ENCODE data around the gene UTS2R. TPM values are rescaled to one million over a fixed set of nuclear protein-coding genes. Genes with fewer than 3 reads are reported as not detected.
"Not testable (repeated sequence)": the region's sequence is repeated elsewhere in the genome, so short reads cannot be mapped to it uniquely, and the experiment has no call there.

UTS2R gene
- total and polyA plus RNA-seq, 7 donors = 0.10 to 3.8 (median 0.70) TPM; not detected in 3

DNA sequence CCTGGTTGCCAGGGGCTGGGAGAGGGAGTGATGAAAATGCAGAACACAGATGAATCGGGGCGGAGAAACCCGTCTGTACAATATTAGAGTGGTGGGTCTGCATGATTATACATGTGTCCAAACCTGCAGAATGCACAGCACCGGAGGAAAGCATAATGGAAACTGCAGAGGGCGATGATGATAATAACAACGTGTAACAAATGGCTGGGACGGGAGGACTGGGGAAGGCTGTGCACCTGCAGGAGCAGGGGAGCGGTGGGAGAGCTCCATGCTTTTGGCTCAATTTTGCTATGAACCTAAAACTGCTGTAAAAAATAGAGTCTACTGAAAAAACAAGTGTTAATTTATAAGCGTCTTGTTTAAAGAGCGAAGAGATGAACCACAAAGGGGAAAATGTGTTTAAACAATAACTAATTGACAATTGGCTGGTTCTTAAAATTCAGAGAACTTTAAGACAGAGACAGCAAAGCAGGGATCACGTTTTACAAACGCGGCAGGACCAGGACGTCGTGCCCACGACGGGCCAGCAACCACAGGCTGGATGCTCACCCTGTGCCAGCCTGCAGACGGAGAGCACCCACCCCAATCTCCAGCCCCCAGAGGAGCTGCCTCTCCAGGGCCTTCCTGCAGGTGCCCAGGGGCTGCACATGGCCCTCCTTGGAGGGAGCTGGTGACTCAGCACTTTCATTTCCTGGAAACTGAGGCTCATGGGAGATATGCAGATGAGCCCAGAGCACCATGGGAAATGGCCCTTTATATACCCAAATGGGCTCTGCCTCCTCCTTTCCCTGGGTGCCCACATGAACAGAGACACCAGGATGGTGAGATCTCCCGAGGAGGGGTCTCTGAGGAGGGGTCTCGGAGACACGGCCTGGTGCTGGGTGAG lies 12.9 kb upstream of the UTS2R start, which contains the start of gene TEX19:
TEX19 (plus strand) TSS at position 783 of the 886 bp plus-strand sequence. CDS start 2,904 bp downstream, outside the sequence.
- no peak for DNase-seq
- TF ChIP-seq, protein P1, sequence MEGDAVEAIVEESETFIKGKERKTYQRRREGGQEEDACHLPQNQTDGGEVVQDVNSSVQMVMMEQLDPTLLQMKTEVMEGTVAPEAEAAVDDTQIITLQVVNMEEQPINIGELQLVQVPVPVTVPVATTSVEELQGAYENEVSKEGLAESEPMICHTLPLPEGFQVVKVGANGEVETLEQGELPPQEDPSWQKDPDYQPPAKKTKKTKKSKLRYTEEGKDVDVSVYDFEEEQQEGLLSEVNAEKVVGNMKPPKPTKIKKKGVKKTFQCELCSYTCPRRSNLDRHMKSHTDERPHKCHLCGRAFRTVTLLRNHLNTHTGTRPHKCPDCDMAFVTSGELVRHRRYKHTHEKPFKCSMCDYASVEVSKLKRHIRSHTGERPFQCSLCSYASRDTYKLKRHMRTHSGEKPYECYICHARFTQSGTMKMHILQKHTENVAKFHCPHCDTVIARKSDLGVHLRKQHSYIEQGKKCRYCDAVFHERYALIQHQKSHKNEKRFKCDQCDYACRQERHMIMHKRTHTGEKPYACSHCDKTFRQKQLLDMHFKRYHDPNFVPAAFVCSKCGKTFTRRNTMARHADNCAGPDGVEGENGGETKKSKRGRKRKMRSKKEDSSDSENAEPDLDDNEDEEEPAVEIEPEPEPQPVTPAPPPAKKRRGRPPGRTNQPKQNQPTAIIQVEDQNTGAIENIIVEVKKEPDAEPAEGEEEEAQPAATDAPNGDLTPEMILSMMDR (IDR thresholded peaks at IDR 0.05) = no peak
- WGBS, 3 donors = 56 to 65% (median 65%) methylated on average over 21 of the region's 21 CpGs
- Histone ChIP-seq H3K9me3 (no peaks in the 10 kb centered on the region), H3K36me3 (ENCODE audit: insufficient read depth in 1 of 2, low read depth in 1 of 2) (no peaks in the 10 kb centered on the region), H3K27me3 (ENCODE audit: insufficient read depth in 3 of 3, low read length in 2 of 3) (peaks cover 3 to 23% (median 4%) of the 10 kb centered on the region in 3 donors), H3K27ac (no peak within 1 kb of the TSS), H3K4me1 (no peaks in the 10 kb centered on the region), H3K4me3 (peak within 1 kb of the TSS; percentile 7)
- no peak for ATAC-seq
- intact Hi-C loops (cut with DNase I) = loop anchor here in 1 of 2 donors (10.0 kb wide), 1 partner anchor 196 kb away; no protein-coding TSS in a partner anchor

DNA sequence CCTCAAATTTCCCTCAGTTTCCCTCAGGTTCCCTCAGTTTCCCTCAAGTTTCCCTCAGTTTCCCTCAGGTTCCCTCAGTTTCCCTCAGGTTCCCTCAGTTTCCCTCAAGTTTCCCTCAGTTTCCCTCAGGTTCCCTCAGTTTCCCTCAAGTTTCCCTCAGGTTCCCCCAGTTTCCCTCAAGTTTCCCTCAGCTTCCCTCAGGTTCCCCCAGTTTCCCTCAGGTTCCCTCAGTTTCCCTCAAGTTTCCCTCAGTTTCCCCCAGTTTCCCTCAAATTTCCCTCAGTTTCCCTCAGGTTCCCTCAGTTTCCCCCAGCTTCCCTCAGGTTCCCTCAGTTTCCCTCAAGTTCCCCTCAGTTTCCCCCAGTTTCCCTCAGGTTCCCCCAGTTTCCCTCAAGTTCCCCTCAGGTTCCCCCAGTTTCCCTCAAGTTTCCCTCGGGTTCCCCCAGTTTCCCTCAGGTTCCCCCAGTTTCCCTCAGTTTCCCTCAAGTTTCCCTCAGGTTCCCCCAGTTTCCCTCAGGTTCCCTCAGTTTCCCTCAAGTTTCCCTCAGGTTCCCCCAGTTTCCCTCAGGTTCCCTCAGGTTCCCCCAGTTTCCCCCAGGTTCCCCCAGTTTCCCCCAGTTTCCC lies 12.0 kb upstream of the UTS2R start:
- H3K27ac ChIP-seq; H3K36me3 ChIP-seq (ENCODE audit: insufficient read depth in 1 of 2, low read depth in 1 of 2); ATAC-seq; H3K4me1 ChIP-seq; H3K4me3 ChIP-seq; DNase-seq; H3K9me3 ChIP-seq: not testable (repeated sequence)
- WGBS, 3 donors = 69 to 93% (median 91%) methylated on average over 1 of the region's 1 CpG
- H3K27me3 ChIP-seq (ENCODE audit: insufficient read depth in 3 of 3, low read length in 2 of 3) = peaks cover 1 to 23% (median 4%) of the 10 kb centered on the region in 3 donors
- intact Hi-C loops (cut with DNase I) = loop anchor here in 1 of 2 donors (10.0 kb wide), 1 partner anchor 195 kb away; no protein-coding TSS in a partner anchor

DNA sequence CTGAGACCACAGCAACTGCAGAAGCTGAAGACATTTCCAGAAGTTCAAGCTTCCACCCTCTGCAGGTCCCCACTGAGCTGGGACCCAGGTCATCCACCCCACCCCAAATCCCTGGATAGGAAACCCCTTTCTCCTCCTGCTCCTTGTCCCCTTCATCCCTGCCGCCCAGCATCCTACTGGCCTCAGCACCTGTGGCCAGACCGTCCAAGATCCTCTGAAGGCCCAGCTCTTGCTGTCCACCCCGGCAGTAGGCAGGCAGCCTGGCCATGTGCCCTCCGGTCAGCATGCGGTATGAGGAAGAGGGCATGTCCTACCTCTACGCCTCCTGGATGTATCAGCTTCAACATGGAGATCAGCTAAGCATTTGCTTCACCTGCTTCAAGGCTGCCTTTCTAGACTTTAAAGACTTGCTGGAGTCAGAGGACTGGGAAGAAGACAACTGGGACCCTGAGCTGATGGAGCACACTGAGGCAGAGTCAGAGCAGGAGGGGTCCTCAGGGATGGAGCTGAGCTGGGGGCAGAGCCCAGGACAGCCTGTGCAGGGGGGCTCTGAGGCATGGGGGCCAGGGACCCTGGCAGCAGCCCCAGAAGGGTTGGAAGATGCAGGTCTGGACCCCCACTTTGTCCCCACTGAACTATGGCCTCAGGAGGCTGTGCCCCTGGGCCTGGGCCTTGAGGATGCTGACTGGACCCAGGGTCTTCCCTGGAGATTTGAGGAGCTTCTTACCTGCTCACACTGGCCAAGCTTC lies 9.5 kb upstream of the UTS2R start:
- Histone ChIP-seq H3K36me3 (ENCODE audit: insufficient read depth in 1 of 2, low read depth in 1 of 2) (no peaks in the 10 kb centered on the region), H3K4me3 (no peak overlapping the region), H3K4me1 (no peaks in the 10 kb centered on the region), H3K9me3 (no peaks in the 10 kb centered on the region), H3K27ac (no peak overlapping the region), H3K27me3 (ENCODE audit: insufficient read depth in 3 of 3, low read length in 2 of 3) (peaks cover 2 to 9% (median 4%) of the 10 kb centered on the region in 3 donors)
- DNase-seq = peak in 1 of 2 donors; percentile 48
- TF ChIP-seq, protein P1 (IDR thresholded peaks at IDR 0.05) = no peak
- WGBS, 3 donors = 89 to 94% (median 92%) methylated on average over 6 of the region's 6 CpGs
- intact Hi-C loops (cut with DNase I) = no loop called here
- ATAC-seq = no peak

DNA sequence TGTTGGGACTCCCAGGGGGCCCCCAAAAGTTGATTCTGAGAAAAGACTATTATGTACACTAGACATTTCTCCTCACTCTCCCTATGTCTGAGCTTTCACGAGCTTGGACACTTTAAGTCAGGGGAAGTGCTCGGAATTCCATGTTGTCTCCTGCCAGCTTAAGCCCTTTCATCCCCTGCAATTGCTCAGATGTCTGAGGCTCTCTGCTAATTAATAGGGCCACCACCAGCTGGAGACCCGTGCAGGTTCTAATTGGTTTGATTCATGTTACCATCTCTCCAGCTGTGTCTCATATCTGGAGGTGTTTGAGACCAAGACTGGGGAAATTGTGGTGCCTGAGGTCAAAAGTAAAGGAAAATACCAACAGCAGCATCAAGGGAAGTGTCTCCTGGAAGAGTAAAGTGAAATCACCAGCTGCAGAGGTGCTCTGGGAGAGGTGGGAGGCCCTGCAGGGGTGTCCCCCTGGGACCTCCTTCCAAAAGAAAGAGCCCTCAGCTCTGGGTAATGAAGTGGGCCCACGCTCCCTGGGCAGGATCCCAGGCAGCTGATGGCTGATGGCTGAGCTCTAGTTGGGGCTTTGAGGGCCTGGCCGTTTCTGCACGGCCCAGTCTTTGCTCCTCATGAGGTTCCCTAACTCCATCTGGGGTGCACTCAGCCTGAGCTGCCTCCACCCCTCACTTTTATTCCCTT lies 5.8 kb upstream of the UTS2R start:
- intact Hi-C loops (cut with DNase I) = no loop called here
- no peak overlapping the region for H3K27ac ChIP-seq
- ATAC-seq (no peak), DNase-seq (no peak)
- H3K9me3 ChIP-seq = no peaks in the 10 kb centered on the region
- H3K27me3 ChIP-seq (ENCODE audit: insufficient read depth in 3 of 3, low read length in 2 of 3) = peaks cover 0 to 27% (median 7%) of the 10 kb centered on the region in 3 donors
- H3K4me3 ChIP-seq = no peak overlapping the region
- peaks cover 1% of the 10 kb centered on the region for H3K4me1 ChIP-seq
- no peaks in the 10 kb centered on the region for H3K36me3 ChIP-seq (ENCODE audit: insufficient read depth in 1 of 2, low read depth in 1 of 2)
- TF ChIP-seq, protein P1 (IDR thresholded peaks at IDR 0.05) = no peak
- 65 to 70% (median 68%) methylated on average over 6 of the region's 6 CpGs for WGBS, 3 donors
